HepG2 (cell line): ENCODE measurements around the gene VEGFA. TPM values are rescaled to one million over a fixed set of nuclear protein-coding genes. Genes with fewer than 3 reads are reported as not detected.

Experiments
- ARID2 ChIP-seq: sonication (generic); formaldehyde crosslinking; IDR thresholded peaks from 2 replicates; pipeline ENCODE4 v1.8.1; 2022; ENCODE audit warnings: mild to moderate bottlenecking, missing genetic modification reagents, borderline replicate concordance
- CC2D1A ChIP-seq: sonication (generic); formaldehyde crosslinking; IDR thresholded peaks from 2 replicates; pipeline ENCODE4 v1.8.1; 2023; ENCODE audit warnings: mild to moderate bottlenecking, missing genetic modification reagents
- FOXK2 ChIP-seq: fragments of 450-650 bp; IDR thresholded peaks from 2 replicates; pipeline ENCODE4 v1.6.1; 2016
- HNF4G ChIP-seq, 2 experiments: sonication (generic) in 1 of 2; formaldehyde crosslinking in 1 of 2; IDR thresholded peaks; 2 replicates each; pipeline versions ENCODE4 v1.4.0 to v1.6.1; 2011 to 2020; ENCODE audit warnings: borderline replicate concordance in 2 of 2, low read depth in 2 of 2, mild to moderate bottlenecking in 2 of 2, low read length in 1 of 2, missing genetic modification reagents in 1 of 2, moderate library complexity in 1 of 2
- MED8 ChIP-seq: sonication (generic); formaldehyde crosslinking; IDR thresholded peaks from 2 replicates; pipeline ENCODE4 v1.8.1; 2023; ENCODE audit warnings: mild to moderate bottlenecking, missing genetic modification reagents; ENCODE audit not compliant: insufficient replicate concordance
- MTF2 ChIP-seq: sonication (generic); formaldehyde crosslinking; IDR thresholded peaks from 2 replicates; pipeline ENCODE4 v1.5.0; 2020; ENCODE audit warnings: missing genetic modification reagents, borderline replicate concordance
- MXD4 ChIP-seq: IDR thresholded peaks from 2 replicates; pipeline ENCODE4 v1.6.1; 2016; ENCODE audit warnings: mild to moderate bottlenecking, missing biosample characterization, missing genetic modification reagents
- NR2F6 ChIP-seq, 2 experiments: IDR thresholded peaks; 2 replicates each; pipeline ENCODE4 v1.6.1; 2016; ENCODE audit warnings: antibody characterized with exemption in 1 of 2, mild to moderate bottlenecking in 1 of 2
- POLR2A ChIP-seq, 2 experiments: IDR thresholded peaks; 2 replicates each; pipeline ENCODE4 v1.6.1; 2011; ENCODE audit warnings: low read depth in 2 of 2, low read length in 2 of 2, mild to moderate bottlenecking in 1 of 2, moderate library complexity in 1 of 2; ENCODE audit not compliant: insufficient read depth in 1 of 2
- RARG ChIP-seq: sonication (generic); formaldehyde crosslinking; IDR thresholded peaks from 2 replicates; pipeline ENCODE4 v1.4.0; 2020; ENCODE audit warnings: low read depth, mild to moderate bottlenecking, missing genetic modification reagents
- SMAD1 ChIP-seq: sonication (generic); formaldehyde crosslinking; IDR thresholded peaks from 2 replicates; pipeline ENCODE4 v1.4.0; 2020; ENCODE audit warnings: missing genetic modification reagents, low read depth, mild to moderate bottlenecking, borderline replicate concordance
- TEAD3 ChIP-seq: optimal IDR thresholded peaks from 2 replicates; pipeline ENCODE3; 2016; ENCODE audit warnings: borderline replicate concordance
- TSC22D2 ChIP-seq: sonication (generic); formaldehyde crosslinking; IDR thresholded peaks from 2 replicates; pipeline ENCODE4 v1.5.1; 2020; ENCODE audit warnings: missing genetic modification reagents, mild to moderate bottlenecking, borderline replicate concordance
- ZFYVE20 ChIP-seq: sonication (generic); formaldehyde crosslinking; IDR thresholded peaks from 2 replicates; pipeline ENCODE4 v1.8.0; 2023; ENCODE audit warnings: low read depth, mild to moderate bottlenecking, moderate library complexity, missing genetic modification reagents, borderline replicate concordance
- ZNF615 ChIP-seq: sonication (generic); formaldehyde crosslinking; IDR thresholded peaks from 2 replicates; pipeline ENCODE4 v1.5.0; 2020; ENCODE audit warnings: mild to moderate bottlenecking, missing genetic modification reagents, borderline replicate concordance
- ZNF841 ChIP-seq: sonication (generic); formaldehyde crosslinking; IDR thresholded peaks from 2 replicates; pipeline ENCODE4 v1.8.1; 2023; ENCODE audit warnings: missing genetic modification reagents, borderline replicate concordance
- polyA plus RNA-seq, 8 experiments: library from polyadenylated mRNA; depleted of rRNA in 3 of 8; stranded (reverse) in 7 of 8; unstranded in 1 of 8; fragments of >200 nt; fragmentation: Illumina TruSeq in 4 of 8; extraction: Trizol in 4 of 8; gene quantifications; 2 replicates each; pipeline versions ENCODE4 v1.2.1 to v1.2.3, GENCODE V29; 2011 to 2016; ENCODE audit warnings: low read depth in 4 of 8, missing spikeins in 1 of 8, mixed read lengths in 1 of 8; ENCODE audit not compliant: insufficient read depth in 1 of 8
- total RNA-seq, 5 experiments: library from RNA; depleted of rRNA; stranded (reverse); fragments of >200 nt; fragmentation: Illumina TruSeq; extraction: Trizol; gene quantifications; 2 replicates each; pipeline ENCODE4 v1.2.3, GENCODE V29; 2016; ENCODE audit warnings: low read depth in 1 of 5
- TF ChIP-seq, protein P1 (sequence below): sonication (generic); formaldehyde crosslinking; IDR thresholded peaks from 2 replicates; pipeline ENCODE4 v1.5.1; 2020; ENCODE audit warnings: missing genetic modification reagents, mild to moderate bottlenecking, borderline replicate concordance
- TF ChIP-seq, protein P2 (sequence below): sonication (generic); formaldehyde crosslinking; conservative IDR thresholded peaks from 2 replicates; pipeline ENCODE4 v1.8.1; 2023; ENCODE audit warnings: missing genetic modification reagents
- TF ChIP-seq, protein P3 (sequence below): sonication (generic); formaldehyde crosslinking; IDR thresholded peaks from 2 replicates; pipeline ENCODE4 v1.5.0; 2020; ENCODE audit warnings: mild to moderate bottlenecking, missing genetic modification reagents, borderline replicate concordance
- TF ChIP-seq, protein P4 (sequence below): sonication (generic); formaldehyde crosslinking; IDR thresholded peaks from 2 replicates; pipeline ENCODE4 v1.8.0; 2023; ENCODE audit warnings: mild to moderate bottlenecking, missing genetic modification reagents

VEGFA gene
- total and polyA plus RNA-seq, 2 of the 13 experiments (the other 11 are each of a cell fraction or from before 2014, with no cell fraction given): 68.1 to 629 TPM

DNA sequence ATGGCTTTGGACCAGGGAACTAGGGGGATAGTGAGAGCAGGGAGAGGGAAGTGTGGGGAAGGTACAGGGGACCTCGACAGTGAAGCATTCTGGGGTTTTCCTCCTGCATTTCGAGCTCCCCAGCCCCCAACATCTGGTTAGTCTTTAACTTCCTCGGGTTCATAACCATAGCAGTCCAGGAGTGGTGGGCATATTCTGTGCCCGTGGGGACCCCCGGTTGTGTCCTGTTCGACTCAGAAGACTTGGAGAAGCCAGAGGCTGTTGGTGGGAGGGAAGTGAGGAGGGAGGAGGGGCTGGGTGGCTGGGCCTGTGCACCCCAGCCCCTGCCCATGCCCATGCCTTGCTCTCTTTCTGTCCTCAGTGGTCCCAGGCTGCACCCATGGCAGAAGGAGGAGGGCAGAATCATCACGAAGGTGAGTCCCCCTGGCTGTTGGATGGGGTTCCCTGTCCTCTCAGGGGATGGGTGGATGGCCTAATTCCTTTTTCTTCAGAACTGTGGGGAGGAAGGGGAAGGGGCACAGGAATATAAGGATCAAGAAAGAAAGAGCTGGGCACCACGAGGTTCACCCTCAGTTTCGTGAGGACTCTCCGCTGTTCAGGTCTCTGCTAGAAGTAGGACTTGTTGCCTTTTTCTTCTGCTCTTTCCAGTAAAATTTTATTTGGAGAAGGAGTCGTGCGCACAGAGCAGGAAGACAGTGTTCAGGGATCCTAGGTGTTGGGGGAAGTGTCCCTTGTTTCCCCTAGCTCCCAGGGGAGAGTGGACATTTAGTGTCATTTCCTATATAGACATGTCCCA, 4.2 kb downstream of the VEGFA start (continued):
- no peak for TF ChIP-seq TSC22D2
- 0 out of 2 replicates have a peak, but pooled peaks have one; percentile 24 for TF ChIP-seq SMAD1
- no peak for TF ChIP-seq CC2D1A (CRISPR knock-in tag)
- TF ChIP-seq, protein P1, sequence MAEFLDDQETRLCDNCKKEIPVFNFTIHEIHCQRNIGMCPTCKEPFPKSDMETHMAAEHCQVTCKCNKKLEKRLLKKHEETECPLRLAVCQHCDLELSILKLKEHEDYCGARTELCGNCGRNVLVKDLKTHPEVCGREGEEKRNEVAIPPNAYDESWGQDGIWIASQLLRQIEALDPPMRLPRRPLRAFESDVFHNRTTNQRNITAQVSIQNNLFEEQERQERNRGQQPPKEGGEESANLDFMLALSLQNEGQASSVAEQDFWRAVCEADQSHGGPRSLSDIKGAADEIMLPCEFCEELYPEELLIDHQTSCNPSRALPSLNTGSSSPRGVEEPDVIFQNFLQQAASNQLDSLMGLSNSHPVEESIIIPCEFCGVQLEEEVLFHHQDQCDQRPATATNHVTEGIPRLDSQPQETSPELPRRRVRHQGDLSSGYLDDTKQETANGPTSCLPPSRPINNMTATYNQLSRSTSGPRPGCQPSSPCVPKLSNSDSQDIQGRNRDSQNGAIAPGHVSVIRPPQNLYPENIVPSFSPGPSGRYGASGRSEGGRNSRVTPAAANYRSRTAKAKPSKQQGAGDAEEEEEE (CRISPR knock-in tag): no peak
- TF ChIP-seq MED8 (CRISPR knock-in tag): peak; percentile 1
- TF ChIP-seq, protein P2, sequence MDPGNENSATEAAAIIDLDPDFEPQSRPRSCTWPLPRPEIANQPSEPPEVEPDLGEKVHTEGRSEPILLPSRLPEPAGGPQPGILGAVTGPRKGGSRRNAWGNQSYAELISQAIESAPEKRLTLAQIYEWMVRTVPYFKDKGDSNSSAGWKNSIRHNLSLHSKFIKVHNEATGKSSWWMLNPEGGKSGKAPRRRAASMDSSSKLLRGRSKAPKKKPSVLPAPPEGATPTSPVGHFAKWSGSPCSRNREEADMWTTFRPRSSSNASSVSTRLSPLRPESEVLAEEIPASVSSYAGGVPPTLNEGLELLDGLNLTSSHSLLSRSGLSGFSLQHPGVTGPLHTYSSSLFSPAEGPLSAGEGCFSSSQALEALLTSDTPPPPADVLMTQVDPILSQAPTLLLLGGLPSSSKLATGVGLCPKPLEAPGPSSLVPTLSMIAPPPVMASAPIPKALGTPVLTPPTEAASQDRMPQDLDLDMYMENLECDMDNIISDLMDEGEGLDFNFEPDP (CRISPR knock-in tag): 0 out of 2 replicates have a peak, but pooled peaks have one; percentile 40
- no peak for TF ChIP-seq MTF2
- no peak for TF ChIP-seq ZNF615 (CRISPR knock-in tag)
- TF ChIP-seq, protein P3, sequence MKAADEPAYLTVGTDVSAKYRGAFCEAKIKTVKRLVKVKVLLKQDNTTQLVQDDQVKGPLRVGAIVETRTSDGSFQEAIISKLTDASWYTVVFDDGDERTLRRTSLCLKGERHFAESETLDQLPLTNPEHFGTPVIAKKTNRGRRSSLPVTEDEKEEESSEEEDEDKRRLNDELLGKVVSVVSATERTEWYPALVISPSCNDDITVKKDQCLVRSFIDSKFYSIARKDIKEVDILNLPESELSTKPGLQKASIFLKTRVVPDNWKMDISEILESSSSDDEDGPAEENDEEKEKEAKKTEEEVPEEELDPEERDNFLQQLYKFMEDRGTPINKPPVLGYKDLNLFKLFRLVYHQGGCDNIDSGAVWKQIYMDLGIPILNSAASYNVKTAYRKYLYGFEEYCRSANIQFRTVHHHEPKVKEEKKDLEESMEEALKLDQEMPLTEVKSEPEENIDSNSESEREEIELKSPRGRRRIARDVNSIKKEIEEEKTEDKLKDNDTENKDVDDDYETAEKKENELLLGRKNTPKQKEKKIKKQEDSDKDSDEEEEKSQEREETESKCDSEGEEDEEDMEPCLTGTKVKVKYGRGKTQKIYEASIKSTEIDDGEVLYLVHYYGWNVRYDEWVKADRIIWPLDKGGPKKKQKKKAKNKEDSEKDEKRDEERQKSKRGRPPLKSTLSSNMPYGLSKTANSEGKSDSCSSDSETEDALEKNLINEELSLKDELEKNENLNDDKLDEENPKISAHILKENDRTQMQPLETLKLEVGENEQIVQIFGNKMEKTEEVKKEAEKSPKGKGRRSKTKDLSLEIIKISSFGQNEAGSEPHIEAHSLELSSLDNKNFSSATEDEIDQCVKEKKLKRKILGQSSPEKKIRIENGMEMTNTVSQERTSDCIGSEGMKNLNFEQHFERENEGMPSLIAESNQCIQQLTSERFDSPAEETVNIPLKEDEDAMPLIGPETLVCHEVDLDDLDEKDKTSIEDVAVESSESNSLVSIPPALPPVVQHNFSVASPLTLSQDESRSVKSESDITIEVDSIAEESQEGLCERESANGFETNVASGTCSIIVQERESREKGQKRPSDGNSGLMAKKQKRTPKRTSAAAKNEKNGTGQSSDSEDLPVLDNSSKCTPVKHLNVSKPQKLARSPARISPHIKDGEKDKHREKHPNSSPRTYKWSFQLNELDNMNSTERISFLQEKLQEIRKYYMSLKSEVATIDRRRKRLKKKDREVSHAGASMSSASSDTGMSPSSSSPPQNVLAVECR: no peak
- no peak for TF ChIP-seq NR2F6 (IDR thresholded peaks at IDR 0.05)
- TF ChIP-seq NR2F6 (CRISPR knock-in tag; IDR thresholded peaks at IDR 0.05): no peak
- TF ChIP-seq ARID2 (CRISPR knock-in tag): no peak
- TF ChIP-seq FOXK2: no peak
- TF ChIP-seq RARG: 0 out of 2 replicates have a peak, but pooled peaks have one; percentile 40
- TF ChIP-seq ZFYVE20 (CRISPR knock-in tag): no peak
- no peak for TF ChIP-seq POLR2A (IDR thresholded peaks at IDR 0.05; ENCODE audit: insufficient read depth in 1 of 2, low read depth in 2 of 2, low read length in 2 of 2)
- no peak for TF ChIP-seq ZNF841 (CRISPR knock-in tag)
- no peak for TF ChIP-seq TEAD3 (CRISPR knock-in tag)
- no peak for TF ChIP-seq MXD4 (CRISPR knock-in tag)
- TF ChIP-seq, protein P4, sequence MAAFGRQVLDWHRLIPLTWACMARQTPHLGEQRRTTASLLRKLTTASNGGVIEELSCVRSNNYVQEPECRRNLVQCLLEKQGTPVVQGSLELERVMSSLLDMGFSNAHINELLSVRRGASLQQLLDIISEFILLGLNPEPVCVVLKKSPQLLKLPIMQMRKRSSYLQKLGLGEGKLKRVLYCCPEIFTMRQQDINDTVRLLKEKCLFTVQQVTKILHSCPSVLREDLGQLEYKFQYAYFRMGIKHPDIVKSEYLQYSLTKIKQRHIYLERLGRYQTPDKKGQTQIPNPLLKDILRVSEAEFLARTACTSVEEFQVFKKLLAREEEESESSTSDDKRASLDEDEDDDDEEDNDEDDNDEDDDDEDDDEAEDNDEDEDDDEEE (CRISPR knock-in tag): peak; percentile 20; the same call in 1 of the 2 replicates
- no peak for TF ChIP-seq HNF4G (IDR thresholded peaks at IDR 0.05; ENCODE audit: borderline replicate concordance, low read depth, low read length)
- TF ChIP-seq HNF4G (CRISPR knock-in tag; IDR thresholded peaks at IDR 0.05; ENCODE audit: borderline replicate concordance, low read depth): 0 out of 2 replicates have a peak, but pooled peaks have one; percentile 4
